KOPT-K1 (cell line): ENCODE data around the gene NUP93.

ENCODE experiments used
- H3K27ac ChIP-seq: fragments of 200-600 bp; sonication (generic); 2 replicates; pipeline ENCODE4 v1.5.1; 2016; ENCODE audit warnings: antibody characterized with exemption, mild to moderate bottlenecking, low read depth, low read length; ENCODE audit not compliant: poor library complexity, severe bottlenecking
- H3K36me3 ChIP-seq: fragments of 200-600 bp; sonication (generic); 2 replicates; pipeline ENCODE4 v1.5.1; 2017; ENCODE audit warnings: antibody characterized with exemption, mild to moderate bottlenecking, low read length, moderate library complexity; ENCODE audit not compliant: insufficient read depth
- H3K9me3 ChIP-seq: fragments of 200-600 bp; sonication (generic); 2 replicates; pipeline ENCODE4 v1.5.1; 2017; ENCODE audit warnings: antibody characterized with exemption, low read length, mild to moderate bottlenecking; ENCODE audit not compliant: insufficient read depth, poor library complexity, severe bottlenecking

The NUP93 gene

DNA sequence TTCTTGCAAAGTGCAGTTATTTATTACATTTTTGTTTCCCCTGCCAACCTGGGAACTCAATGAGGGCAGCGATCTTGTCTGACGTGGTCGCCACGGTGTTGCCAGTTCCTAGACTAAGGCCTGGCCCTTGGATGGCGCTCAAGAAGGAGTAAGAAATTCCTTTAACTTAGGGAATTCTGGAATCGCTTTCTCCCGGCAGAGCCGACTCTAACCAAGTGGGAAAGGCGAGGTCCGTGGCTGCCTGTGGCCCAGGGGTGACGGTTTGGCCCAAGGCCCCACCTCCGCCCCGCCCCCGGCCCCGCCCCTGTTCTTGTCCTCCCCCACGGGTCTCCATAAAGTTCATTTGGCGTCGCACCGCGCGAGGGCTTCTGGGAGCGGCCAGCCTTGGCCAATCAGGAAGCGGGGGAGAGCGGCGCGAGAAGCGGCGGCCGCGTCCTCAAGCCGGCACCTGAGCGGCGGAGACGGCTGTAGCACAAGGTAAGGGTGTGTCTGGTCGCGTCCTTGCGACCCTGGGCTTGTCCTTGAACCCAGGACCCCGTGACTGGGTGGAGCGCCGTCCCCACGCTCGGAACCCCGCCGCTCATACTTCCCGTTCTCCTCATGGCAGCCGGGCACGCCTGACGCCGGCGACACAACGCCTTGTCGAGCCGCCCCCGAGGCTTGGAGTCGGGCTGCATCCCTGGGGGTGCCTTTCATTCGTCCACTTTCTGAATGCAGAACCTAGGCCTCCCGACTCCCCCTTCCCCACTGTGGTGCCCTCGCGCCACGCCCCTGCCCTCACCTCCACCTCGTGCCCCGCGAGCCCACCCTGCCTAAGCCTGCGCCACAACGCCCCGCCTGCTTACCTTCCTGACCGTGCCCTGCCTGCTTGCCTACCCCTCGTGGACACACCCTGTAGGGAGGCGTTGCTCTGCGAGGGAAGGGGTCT is at the start of gene NUP93:
Gene NUP93 (plus strand): TSS at position 395 of the 928 bp plus-strand sequence. CDS start 18,119 bp downstream, outside the sequence.
- Histone ChIP-seq H3K27ac (peak within 1 kb of the TSS; percentile 75), H3K36me3 (peaks cover 4% of the 10 kb centered on the region; the same call in 1 of the 2 replicates), H3K9me3 (no peaks in the 10 kb centered on the region)

DNA sequence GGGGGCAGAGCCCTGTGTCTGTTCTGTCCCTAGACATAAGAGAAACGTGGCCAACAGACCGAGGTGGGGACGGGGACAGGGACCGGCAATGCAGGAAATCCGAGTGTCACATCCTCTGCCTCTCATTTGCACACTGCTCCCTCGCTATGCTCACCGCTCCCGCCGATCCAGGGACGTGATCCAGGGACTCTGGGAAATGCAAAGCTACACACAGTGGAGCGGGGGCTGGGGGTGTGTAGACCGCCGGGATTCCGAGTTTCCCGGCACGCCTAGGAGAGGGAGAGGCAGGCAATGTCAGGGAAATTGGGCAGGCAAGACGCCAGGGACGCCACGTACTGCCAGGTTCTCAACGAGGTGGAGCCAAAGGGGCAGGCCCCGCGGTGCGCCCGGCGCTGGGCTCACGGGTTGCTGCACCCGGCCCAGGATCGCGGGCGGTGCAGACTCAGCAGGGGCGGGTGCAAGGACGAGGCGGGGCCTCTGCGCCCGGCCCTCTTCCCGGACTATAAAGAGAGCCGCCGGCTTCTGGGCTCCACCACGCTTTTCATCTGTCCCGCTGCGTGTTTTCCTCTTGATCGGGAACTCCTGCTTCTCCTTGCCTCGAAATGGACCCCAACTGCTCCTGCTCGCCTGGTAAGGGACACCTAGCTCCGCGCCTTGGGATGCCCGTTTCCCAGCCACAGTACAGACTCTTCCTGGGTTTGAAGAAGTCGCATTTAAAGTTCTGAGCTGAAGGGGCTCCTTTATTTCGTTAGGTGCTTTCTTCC is 47.8 kb upstream of the NUP93 start, which contains the start of gene MT1X:
Gene MT1X (plus strand): TSS at position 532 of the 764 bp plus-strand sequence. CDS start 71 bp downstream, at position 603.
- Histone ChIP-seq H3K36me3 (no peaks in the 10 kb centered on the region), H3K9me3 (peaks cover 9% of the 10 kb centered on the region), H3K27ac (peak within 1 kb of the TSS; percentile 45)

DNA sequence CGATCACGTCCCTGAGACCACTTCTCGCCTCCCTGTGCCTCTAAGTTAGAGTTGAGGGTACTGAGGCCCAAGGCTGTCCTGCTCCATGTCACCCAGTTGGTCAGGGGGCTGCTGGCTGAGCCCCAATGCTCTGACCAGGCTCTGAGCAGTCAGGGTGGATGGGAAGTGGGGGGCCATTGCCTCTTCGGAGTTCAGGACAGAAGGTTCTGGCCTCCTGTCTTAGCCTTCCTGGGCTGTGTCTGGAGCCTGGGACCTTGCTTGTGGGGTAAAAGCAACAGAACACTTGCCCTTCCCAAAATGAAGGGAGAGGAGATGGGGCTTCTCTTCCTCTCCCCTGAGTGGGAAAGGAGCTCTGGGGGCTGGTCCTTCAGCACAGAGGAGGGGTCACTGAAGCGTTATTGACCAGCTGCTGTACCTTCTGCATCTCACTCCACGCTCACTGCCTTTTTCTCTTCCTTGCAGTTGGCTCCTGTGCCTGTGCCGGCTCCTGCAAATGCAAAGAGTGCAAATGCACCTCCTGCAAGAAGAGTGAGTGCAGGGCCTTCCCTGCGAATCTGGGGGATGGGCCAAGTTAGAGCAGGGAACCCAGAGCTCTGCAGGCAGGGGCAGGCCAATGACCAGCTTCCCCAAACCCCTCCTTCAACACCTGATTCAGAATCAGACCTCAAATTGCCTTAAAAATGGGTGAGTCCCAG is 47.1 kb upstream of the NUP93 start:
- H3K27ac ChIP-seq, result peak overlapping the region; percentile 45
- H3K9me3 ChIP-seq, result peaks cover 10% of the 10 kb centered on the region
- H3K36me3 ChIP-seq, result no peaks in the 10 kb centered on the region

DNA sequence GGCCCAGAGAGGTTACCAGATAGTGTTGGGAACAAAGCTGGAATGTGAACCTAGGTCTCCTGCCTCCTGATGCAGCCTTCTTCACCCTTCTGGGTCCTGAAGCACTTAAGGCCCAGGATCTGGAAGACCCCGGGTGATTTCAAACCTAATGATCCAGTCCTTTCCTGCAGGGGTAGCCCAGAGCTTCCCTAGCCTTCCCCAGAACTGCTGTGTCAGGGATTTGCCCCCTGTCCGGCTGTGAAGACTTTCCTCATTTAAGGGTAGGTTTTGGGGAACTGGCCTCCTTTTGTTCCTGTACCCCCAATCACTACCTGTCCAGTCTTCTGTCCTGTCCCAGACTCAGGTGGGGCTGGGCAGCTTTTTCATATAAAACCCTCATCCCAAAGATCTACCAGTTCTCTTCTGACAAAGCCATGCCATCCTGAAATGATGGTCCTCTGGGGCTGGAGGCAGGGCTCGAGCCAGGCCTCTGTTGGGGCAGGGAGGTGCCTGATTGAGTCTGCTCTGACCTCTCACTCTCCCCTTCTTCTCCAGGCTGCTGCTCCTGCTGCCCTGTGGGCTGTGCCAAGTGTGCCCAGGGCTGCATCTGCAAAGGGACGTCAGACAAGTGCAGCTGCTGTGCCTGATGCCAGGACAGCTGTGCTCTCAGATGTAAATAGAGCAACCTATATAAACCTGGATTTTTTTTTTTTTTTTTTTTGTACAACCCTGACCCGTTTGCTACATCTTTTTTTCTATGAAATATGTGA is 46.3 kb upstream of the NUP93 start:
- Histone ChIP-seq H3K36me3 (no peaks in the 10 kb centered on the region), H3K27ac (no peak overlapping the region), H3K9me3 (peaks cover 10% of the 10 kb centered on the region)

DNA sequence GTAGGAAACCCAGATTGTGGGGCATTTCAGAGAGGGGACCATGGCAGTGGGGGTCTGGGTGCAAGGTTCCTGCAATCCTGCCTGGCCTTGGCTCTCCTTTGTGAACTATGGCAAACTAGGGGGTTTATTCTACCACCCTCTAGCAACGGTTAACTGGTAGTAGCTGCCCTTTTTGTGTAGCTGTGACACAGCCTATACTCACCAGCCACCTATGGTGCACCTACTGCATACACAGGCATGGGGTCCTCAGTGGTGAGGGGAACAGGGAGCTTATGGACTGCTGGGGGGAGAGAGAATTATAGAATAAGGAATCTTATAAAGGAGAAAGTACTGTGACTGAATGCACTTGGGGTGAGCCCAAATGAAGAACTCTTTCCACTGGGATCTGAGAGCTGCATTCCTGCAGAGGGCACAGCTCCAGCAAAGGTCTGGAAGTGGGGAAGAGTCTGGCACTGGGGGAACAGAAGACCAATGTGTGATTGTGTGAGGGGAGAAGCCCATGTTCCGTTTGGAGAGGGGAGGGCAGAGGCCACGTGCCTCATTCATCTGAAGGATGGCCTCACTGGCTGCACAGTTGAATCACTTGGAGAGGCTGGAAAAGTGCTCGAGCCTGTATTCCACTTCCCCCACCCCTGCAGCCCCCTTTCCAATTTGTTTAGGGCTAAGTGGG is 45.5 kb upstream of the NUP93 start:
- H3K9me3 ChIP-seq, result peaks cover 10% of the 10 kb centered on the region
- H3K27ac ChIP-seq, result no peak overlapping the region

DNA sequence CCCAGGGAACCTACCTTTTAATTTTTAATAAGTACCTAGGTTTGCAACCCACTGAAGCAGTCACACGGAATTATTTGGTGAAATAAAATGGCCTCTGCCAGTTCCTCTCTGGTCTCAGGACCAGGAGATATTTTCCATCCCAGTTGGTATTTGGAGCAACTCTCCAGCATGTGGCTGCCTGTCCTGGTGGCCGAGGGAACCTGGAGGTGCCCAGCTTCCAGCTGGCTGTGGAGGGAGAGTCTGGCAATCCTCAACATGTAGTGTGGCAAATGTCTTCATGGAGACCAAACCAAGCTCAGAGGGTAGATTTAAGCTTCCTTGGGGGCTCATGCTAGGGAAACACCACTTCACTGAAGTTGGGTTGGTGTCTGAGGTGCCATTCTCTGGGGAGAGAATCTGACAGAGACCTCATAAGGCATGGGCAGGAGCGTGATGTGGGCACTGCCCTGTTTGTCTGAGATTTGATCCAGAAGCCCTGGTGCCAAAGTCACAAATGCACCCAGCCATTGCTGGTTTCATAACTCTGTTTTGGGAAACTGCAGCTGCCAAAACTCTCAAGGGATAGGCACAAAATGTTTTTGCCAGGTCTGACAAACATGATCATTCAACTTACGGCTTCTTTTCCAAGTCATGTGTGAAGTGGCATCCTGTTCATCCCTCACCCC is 44.9 kb upstream of the NUP93 start:
- Histone ChIP-seq H3K27ac (no peak overlapping the region), H3K36me3 (no peaks in the 10 kb centered on the region), H3K9me3 (peaks cover 10% of the 10 kb centered on the region)

More for the DNA sequence above, 45.5 kb upstream of the NUP93 start:
- H3K36me3 ChIP-seq, result no peaks in the 10 kb centered on the region

DNA sequence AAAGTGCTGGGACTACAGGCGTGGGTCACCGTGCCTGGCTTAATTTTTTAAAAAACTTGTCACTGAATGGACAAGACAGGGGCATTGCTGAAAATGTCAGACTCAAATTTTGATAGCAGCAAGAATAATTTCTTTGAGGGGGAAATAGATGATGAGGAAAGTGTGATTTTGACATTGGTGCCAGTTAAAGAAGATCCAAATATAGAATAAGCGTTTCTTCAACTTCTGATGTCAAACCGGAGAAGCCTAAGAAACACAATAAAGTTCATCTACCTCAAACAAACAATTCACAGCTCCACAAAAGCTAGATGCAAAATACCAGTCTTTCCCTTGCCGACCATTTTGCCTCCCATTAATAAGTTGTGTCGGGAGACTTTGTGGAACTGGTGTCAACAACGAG is 43.2 kb upstream of the NUP93 start:
- H3K27ac ChIP-seq, result no peak overlapping the region
- peaks cover 10% of the 10 kb centered on the region for H3K9me3 ChIP-seq
- H3K36me3 ChIP-seq, result no peaks in the 10 kb centered on the region

DNA sequence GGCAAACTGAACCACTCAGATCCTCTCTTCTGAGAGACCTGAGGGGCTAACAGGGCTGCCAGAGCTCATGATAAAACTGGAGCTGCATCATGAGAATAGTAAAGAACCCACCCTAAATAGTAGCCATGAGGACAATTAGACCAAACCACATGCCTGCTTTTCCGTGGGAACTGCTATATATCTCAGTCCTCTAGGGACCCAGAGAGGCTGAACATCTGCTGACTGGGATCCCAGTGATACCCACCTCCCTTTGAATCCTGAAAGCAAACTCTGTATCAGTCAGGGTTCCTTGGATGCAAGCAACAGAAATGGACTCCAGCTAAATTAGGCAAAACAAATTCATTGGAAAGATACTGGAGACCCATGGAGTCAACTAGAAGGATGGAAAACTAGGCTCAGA is 41.2 kb upstream of the NUP93 start:
- H3K9me3 ChIP-seq, result peaks cover 10% of the 10 kb centered on the region
- no peaks in the 10 kb centered on the region for H3K36me3 ChIP-seq
- no peak overlapping the region for H3K27ac ChIP-seq

DNA sequence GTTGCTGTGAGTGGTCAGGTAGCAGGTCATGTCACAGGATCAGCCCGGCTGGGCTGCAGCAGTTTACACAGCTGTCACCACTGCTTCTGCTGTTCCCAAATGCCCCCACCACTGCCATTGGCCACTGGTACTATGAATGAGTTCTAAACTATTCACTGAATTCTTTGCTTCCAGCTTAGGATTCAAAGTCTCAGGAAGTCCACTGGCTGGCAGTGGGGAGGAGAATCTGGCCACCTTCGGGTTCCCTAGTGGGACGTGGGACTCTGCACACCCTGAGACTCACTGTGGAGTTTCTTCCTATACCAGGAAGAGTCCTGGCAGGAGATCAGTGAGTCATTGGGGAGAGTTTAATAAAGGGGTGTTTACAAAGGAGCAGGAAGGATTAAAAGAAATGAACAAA is 40.8 kb upstream of the NUP93 start:
- H3K27ac ChIP-seq, result no peak overlapping the region
- H3K9me3 ChIP-seq, result peaks cover 10% of the 10 kb centered on the region
- no peaks in the 10 kb centered on the region for H3K36me3 ChIP-seq

DNA sequence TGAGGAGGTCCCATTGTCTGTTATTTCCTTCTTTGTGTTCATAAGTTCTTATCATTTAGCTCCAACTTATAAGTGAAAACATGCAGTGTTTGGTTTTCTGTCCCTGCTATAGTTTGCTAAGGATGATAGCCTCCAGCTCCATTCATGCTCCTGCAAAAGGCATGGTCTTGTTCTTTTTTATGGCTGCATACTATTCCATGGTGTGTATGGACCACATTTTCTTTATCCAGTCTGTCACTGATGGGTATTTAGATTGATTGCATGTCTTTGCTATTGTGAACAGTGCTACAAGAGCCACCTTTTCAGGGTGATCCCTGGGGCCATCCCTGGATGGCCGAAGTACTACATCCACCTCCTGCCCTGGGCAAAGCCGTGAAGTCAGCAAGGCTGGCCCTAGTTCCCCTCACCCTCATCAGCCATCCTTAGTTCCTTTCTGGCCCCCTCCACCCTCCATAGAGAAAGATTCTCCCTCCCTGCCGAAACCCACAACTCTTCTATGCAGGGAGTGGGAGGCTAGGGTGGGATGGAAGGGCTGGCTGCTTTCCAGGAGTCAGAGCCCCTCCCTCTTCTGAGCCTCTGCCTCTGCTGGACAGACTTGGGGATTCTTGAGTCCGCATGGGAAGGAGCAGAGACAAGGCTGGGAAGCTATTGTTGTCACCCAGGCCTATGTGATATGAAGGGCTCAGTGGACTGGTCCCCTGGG is 39.4 kb upstream of the NUP93 start:
- Histone ChIP-seq H3K27ac (no peak overlapping the region), H3K9me3 (peaks cover 10% of the 10 kb centered on the region), H3K36me3 (no peaks in the 10 kb centered on the region)

DNA sequence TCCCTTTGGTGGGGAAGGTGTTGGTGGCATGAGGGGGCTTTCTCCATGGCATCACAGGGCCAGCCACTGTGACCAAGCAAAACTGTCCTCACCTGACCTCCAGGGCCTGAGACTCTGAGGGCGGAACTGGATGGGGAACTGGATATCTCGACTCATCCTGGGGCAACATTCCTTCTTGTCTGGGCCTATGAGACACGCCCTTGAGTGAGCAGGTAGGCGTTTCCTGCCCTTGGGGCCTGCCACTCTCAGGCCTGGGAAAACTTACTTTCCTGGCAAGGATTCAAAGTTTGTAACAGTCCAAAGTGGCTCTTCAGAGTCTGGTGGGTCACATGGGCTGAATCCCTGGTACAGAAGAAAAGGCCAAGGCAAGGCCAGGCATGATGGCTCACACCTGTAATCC is 38.0 kb upstream of the NUP93 start:
- no peaks in the 10 kb centered on the region for H3K36me3 ChIP-seq
- H3K9me3 ChIP-seq, result peaks cover 3% of the 10 kb centered on the region
- no peak overlapping the region for H3K27ac ChIP-seq

DNA sequence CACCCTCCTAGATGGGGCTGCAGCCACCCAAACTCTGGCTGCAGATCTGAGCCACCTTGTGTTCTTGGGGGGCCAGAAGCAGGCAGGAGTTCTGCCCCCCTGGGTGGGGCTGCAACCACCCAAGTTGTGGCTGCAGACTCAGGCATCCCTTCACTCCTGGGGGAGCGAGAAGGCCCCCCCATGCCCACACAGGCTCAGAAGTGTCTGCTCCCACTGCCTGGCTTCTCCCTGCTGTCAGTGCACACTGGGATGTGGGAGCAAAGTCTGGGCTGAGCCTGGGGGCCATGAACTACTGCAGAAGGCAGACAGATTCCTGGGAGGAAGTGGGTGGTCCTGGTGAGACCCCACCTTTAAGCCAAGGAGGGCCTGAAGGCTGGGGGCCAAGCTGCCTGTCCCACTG is 34.7 kb upstream of the NUP93 start:
- H3K27ac ChIP-seq, result no peak overlapping the region
- no peaks in the 10 kb centered on the region for H3K9me3 ChIP-seq
- H3K36me3 ChIP-seq, result no peaks in the 10 kb centered on the region
